Activated naive CD4-positive, alpha-beta T cell (primary cell): Measurements from ENCODE around the gene GMDS.

Experiments used
- DNase-seq, 4 experiments: peaks; one replicate each; lab custom pipeline; 2025; lab: John Stamatoyannopoulos, UW

Gene GMDS

DNA sequence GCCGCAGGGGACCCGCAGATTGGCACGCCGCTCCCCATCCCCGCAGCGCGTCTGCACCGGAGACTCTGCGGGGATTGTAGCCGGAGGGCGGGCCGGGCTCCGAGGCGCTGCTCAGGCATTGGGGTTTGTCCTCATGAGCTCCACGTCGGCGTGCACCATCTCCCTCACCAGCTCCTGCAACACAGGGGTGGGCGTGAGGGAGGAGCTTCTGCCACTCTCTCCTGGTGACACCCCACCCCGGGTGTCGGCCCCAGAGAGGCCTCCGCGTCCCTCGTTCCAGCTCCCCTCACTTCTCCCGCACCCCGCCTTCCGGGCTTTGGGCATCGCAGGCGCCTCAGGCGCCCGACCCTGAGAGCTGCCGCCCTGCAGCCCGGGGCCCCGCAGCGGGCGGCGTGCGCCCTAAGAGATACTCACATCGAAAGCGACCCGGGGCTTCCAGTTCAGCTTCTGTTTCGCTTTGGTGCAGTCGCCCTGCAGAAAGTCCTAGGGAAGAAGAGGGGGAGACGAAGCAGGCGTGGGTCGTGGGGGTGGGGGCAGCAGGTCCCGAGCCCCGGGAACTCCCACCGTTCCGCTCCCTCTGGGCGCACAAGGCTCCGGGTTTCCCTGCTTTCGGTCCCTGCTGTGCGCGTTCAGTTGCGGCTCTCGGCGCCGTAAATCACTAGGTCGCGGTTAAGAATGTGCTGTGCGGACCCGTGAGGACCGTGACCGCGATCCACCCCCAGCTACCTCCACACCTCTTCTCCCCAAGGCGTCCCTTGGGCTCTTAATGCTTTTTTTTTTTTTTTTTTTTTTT lies 621.2 kb downstream of the GMDS start:
- no peak for DNase-seq

GRCh38 chr6:1623769-1624057 lies 621.7 kb downstream of the GMDS start:
- DNase-seq: no peak

DNA sequence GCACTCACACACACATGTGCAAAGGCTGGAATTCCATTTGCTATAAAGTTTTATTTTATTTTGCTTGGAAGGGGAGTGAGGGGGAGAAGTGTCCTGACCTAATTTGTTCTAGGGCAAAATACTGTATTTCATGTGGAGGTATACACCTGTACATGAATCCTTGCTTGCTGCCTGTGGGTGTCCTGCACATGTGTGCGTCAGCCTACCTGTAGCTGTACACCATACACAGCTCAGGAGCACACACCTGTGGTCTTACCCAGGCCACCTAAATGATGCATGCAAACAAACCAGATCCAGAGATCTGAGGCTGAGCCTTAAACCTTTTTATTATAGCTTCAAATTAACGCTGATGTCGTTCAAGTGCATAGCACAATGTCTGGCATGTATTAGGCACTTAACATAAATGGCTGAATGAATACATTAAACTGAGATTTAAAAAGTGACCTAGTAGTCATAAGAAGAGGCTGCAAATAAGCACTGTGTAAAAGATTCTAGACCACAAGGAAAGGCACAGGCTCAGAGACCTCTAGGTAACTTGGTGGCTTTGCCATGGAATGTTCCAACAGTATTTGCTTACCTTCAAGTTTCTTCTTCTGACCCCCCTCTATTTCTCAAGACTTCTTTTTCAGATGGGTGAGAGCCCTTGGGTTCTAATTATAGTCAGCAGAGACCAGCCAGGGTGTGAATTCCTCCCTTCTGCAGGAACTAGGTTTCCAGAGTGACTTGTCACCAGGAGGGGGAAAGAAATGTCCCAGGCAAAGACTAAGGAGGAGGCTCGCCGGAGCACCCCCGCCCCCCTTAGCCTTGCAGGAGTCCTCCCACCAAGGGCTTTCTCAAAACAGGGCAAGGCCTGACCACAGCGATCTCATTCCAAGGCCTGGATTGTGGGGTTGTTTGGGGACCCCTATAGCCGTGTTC lies 622.3 kb downstream of the GMDS start:
- DNase-seq: no peak

- no peak for DNase-seq
Observed at GRCh38 chr6:1622220-1622850, 623.1 kb downstream of the GMDS start.

DNA sequence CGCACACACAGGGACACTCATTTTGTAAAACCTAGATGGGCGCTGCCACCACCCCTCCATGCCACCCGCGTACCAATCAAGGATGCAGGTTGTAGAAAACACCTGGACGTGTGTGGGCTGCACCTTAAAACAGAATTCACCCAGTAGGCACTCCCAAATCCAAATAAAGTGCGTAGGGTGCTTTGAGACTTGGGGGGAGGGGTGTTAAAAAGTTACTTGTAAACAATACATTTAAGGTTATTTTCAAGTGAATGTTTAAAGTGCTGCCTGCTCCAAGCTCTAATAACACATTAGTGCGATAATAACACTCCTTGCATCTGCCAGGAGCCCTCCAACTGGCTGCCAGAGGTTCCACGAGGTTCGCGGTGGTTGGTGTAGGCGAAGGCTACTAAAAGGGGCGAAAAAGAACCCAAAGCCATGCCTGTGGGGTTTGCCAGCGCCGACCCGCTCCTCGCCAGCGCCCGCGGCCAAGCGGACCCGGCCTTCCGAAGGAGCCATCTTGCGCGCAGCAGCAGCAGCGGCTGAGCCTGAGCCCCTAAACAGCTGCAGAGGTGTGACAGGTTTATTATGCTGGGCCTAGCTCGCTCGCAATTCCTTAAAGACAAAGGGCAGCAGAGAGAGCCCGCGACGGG lies 624.2 kb downstream of the GMDS start:
- no peak for DNase-seq

DNA sequence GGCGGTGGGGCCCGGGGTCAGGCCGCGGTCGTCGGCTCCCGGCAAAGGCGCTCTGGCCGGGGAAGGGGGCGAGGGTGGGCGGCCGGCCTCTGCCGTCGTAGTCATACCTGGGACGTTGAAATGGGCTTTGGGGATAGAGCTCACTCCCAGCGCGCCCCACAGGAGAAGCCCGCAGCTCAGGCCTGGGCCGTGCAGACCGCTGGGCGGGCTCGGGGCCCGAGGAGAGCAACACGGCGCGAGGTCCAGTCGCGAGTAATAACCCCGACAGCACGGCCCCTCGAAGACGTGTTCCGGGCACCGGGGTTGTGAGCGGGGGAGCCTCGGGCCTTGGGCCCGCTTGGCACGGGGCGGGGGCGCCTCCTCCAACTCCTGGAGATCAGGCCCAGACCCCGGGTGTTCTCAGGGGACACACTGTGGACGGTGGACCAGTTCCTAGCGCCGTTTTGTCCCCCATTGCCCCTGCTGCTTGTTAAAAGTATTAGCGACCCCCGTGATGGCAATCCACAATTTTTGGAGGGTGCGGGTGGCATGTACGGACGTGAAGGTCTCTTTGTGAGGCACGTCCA lies 624.8 kb downstream of the GMDS start:
- no peak for DNase-seq

GRCh38 chr6:1619673-1620503 lies 625.5 kb downstream of the GMDS start:
- no peak for DNase-seq

DNA sequence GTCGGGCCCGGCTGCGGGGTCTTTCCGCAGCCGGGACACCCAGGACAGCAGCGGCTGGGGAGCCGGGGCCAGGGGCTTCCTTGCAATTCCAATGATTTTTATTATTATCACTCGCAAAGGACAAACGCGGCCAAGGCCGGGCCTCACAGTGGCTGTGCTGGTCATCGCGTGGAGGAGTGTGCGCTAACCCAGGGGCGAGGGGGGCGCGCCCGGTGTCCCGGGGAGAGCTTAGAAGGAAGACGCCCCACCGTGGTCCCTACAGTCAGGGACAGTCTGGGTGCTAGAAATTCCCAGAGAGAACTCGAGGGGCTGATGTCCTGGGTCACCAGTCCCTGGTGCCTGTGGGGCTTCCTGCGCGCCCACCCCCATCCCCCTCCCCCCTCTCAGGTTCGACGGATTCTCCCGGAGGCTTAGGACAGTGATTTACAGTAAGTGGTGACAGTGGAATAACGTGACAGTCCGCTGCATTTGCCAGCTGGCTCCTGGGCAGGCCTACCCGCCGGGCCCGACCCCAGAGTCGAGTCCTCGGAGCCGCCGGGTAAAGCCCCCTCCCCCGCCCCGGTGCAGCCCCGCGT lies 626.2 kb downstream of the GMDS start:
- DNase-seq: no peak

DNA sequence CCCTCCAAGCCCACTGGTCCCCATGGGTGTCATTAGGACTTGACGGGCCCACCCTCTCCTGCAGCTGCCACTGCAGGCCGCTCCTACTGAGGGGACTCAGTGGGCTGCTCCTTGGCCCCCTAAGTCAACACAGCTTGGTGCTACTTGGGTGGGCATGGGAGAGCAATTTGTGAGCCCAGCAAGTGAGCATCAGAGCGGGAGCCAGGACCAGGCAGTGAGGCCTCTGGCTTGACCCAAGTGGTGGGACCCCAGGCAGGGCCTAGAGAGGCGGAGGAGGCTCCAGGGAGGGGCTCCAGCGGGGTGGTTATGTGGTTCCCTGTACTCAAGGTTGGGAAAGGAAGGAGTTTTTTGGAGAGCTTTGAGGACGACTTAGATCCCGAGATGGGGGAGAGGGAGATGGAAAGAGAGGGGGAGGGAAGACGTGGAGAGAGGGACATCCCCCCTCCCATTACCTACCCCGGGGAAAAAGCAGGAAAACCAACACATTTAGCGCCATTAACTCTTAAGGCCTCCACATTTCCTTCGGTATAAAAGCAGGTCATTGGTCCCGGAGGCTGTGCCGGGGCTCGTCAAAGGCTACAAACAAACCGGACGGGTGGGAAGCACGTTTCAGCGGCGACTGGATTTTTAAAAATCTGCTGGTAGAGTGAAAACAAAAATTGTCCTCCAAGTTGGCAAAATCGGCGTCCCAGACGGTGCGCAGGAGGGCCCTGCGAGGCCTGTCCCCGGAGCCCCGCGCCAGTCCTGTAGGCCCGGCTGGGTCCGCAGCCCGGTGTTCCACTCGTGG lies 626.9 kb downstream of the GMDS start:
- no peak for DNase-seq

GRCh38 chr6:1617466-1618310 lies 627.7 kb downstream of the GMDS start:
- no peak for DNase-seq

- no peak for DNase-seq
Observed at GRCh38 chr6:1616701-1617463, 628.5 kb downstream of the GMDS start.

DNA sequence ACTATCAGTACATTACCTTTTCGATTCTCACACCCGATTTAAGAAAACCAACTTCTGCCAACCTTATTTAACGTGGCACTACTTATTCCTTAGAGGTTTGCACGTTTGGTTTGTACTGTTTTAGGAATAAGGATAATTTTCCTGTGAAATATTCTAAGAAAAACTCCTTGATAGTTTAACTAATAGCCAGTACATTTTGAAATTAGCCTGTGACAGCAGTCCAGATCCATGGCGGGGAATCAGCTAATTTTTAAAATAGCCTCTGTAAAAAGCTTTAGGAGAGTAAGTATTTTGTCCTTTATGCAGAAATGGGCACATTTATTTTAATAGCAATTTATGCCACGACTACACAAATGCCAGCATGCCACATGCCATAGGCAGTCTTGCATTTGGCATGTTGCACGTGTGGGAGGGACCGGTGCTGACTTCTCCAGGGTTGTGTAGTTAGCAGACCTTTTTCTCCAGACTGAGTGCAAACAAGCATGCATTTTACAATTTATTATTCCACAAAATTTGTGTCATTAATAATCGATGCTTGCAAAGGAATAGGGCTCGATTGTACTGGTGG lies 629.5 kb downstream of the GMDS start:
- no peak for DNase-seq

GRCh38 chr6:1615151-1615852 lies 630.1 kb downstream of the GMDS start:
- DNase-seq: no peak

GRCh38 chr6:1614448-1615150 lies 630.8 kb downstream of the GMDS start:
- DNase-seq: no peak

DNA sequence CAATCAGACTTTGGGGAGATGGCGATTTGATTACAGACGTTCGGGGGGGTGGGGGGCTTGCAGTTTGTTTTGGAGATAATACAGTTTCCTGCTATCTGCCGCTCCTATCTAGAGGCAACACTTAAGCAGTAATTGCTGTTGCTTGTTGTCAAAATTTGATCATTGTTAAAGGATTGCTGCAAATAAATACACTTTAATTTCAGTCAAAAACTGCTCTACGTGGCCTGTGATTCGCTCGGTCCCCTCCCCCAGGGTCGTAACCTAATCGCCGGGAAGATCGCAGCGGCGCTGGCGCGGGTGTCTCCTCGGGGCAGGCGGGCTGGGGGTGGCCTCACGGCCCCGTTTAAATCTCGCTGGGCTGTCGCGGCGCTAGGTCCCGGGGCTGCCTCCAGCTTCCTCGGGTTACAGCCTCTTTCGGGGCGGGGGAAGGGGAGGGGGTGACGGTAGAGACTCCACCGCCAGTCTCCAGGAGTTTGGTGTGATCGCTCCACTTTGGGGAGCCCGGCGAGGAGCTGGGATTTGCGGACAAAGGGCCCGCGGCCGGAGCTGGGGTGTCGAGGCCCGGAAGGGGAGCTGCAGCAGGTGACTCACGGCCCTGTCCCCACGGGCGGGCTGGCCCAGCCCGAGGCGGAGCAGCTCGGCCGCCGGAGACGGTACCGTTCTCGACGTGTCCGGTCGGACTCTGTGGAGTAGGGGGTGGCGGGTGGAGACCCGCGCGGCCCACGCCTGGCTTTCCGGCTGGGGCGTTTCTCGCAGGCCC lies 631.5 kb downstream of the GMDS start:
- DNase-seq: no peak

DNA sequence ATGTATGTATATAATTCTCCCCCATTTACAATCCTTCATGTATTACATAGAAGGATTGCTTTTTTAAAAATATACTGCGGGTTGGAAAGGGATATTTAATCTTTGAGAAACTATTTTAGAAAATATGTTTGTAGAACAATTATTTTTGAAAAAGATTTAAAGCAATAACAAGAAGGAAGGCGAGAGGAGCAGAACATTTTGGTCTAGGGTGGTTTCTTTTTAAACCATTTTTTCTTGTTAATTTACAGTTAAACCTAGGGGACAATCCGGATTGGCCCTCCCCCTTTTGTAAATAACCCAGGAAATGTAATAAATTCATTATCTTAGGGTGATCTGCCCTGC lies 632.1 kb downstream of the GMDS start:
- DNase-seq: no peak
